ENCODE data around the gene COMMD1.

Gene COMMD1

DNA sequence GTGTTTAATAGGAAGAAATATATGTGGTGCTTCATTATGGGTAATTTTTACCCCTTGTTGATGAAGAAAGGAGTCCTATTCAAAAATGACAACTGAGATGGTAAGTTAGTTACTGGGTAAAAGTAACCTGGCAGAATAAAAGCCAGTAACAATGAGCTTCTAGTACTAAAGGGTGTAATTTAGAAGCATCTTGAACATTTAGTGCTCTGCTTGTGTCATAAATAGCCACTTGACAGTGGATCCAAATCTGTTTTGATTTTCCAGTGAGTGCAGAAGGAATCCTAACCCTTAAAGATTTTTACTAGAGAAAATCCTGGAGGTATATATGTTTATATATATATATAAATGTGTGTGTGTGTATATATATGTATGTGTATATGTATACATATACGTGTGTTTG, 15.1 kb downstream of the COMMD1 start:
- no peak overlapping the region for H3K4me3 ChIP-seq (ENCODE audit: low read depth, low read length)
- H3K4me1 ChIP-seq = no peaks in the 10 kb centered on the region
- H3K36me3 ChIP-seq = no peaks in the 10 kb centered on the region
- H3K9me3 ChIP-seq = no peaks in the 10 kb centered on the region
- no peaks in the 10 kb centered on the region for H3K27me3 ChIP-seq
- DNase-seq = no peak
- TF ChIP-seq, protein P1, sequence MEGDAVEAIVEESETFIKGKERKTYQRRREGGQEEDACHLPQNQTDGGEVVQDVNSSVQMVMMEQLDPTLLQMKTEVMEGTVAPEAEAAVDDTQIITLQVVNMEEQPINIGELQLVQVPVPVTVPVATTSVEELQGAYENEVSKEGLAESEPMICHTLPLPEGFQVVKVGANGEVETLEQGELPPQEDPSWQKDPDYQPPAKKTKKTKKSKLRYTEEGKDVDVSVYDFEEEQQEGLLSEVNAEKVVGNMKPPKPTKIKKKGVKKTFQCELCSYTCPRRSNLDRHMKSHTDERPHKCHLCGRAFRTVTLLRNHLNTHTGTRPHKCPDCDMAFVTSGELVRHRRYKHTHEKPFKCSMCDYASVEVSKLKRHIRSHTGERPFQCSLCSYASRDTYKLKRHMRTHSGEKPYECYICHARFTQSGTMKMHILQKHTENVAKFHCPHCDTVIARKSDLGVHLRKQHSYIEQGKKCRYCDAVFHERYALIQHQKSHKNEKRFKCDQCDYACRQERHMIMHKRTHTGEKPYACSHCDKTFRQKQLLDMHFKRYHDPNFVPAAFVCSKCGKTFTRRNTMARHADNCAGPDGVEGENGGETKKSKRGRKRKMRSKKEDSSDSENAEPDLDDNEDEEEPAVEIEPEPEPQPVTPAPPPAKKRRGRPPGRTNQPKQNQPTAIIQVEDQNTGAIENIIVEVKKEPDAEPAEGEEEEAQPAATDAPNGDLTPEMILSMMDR (IDR thresholded peaks at IDR 0.05; ENCODE audit: low read depth, low read length) = no peak

DNA sequence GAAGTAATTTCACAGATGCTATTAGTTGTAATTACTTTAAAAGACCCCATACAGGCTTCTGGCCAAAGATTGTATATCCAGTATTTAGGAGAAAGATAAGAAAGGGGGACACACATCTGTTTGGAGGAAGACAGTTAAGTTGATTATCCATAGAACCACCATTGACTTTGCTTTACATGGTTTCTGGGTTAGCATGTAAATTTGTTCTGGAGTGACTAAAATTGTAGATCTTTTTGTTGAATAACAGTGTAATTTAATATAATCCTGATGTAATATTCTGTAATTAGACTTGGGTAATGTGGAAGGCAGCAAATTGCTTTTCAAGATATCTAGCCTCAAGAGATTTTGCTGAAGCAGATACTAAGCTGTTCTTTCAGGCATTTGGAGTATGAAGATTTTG, 17.2 kb downstream of the COMMD1 start:
- H3K9me3 ChIP-seq = no peaks in the 10 kb centered on the region
- no peak for DNase-seq
- TF ChIP-seq, protein P1 (IDR thresholded peaks at IDR 0.05; ENCODE audit: low read depth, low read length) = no peak
- no peaks in the 10 kb centered on the region for H3K4me1 ChIP-seq
- H3K36me3 ChIP-seq = no peaks in the 10 kb centered on the region
- no peaks in the 10 kb centered on the region for H3K27me3 ChIP-seq
- no peak overlapping the region for H3K4me3 ChIP-seq (ENCODE audit: low read depth, low read length)

DNA sequence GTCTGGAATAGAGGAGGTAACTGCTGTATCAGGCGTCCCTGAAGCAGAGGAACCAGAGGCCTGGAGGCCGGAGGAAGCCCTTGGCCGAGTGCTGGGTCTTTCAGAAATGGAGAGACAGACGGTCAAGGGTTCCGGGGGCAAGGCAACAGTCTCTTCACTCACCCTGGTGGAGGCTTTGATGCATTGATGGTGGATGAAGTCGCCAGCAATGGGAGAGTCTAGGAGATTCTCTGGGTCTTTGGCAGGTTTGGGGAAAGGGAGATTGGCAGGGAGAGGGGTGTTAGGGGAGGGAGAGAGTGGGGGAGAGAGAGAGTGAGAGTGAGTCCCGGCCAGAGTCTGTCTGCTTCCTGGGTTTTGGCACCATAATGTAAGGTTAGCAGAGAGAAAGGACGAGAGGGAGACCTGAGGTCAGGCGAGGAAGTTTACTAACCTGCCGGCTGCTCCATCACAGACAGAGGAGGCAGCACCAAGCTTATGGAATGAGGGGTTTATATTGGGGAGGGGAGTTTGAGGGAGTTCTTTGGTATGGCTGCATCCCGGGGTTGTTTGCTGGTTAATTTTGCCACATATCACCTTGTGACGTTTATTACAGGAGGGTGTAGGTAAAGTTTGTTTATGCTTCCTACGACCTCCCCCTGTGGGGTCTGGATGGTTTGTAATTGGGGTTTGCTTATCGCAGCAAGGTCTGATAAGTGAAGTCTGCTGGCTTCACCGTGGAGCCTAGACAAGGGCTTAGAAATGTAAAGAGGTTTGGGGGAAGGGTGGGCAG, 19.6 kb downstream of the COMMD1 start:
- TF ChIP-seq, protein P1 (IDR thresholded peaks at IDR 0.05; ENCODE audit: low read depth, low read length) = no peak
- DNase-seq = no peak
- Histone ChIP-seq H3K4me3 (ENCODE audit: low read depth, low read length) (no peak overlapping the region), H3K36me3 (no peaks in the 10 kb centered on the region), H3K27me3 (no peaks in the 10 kb centered on the region), H3K4me1 (no peaks in the 10 kb centered on the region), H3K9me3 (no peaks in the 10 kb centered on the region)

DNA sequence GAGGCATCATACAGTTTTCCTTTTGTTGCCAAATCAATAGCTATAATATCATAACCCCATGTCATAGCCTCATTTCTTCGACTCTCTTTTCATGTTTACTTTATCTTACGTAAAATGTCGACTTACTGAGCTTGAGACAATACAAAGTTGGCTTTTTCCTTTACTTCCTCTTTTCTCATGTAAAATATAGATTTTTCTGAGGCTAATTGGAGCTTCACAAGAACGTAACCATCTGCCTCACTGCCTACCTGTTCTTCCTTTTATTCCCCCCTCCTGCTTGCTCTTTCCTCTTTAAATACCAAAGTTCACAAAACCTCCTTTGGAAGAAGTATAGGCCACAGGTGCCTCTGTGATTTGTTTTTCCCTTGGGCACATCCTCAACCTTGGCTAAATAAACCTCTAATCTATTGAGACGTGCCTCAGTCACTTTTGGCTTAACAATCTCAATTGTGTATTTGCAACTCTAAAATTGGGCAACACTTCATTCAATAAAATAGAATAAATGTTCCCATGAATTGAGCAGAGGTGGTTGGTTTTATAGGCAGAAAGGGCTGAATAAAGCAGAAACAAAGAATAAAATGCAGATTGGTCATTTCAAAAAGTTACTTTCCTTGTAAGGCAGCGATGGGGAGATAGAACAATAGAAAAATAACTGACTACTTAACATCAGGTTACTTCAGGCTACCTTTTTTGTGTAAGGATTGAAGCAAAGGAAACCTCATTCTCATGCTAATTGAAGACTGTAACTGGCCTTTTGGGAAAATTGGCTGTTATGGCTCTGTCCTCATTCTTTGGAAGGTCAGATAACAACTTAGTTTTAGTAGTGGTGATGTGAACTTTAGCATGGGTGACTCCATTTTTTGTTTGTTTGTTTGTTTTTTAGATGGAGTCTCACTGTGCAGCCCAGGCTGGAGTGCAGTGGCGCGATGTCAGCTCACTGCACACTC, 21.3 kb downstream of the COMMD1 start:
- Histone ChIP-seq H3K27me3 (no peaks in the 10 kb centered on the region), H3K4me3 (ENCODE audit: low read depth, low read length) (no peak overlapping the region), H3K4me1 (no peaks in the 10 kb centered on the region), H3K36me3 (no peaks in the 10 kb centered on the region), H3K9me3 (no peaks in the 10 kb centered on the region)
- TF ChIP-seq, protein P1 (IDR thresholded peaks at IDR 0.05; ENCODE audit: low read depth, low read length) = no peak
- no peak for DNase-seq

DNA sequence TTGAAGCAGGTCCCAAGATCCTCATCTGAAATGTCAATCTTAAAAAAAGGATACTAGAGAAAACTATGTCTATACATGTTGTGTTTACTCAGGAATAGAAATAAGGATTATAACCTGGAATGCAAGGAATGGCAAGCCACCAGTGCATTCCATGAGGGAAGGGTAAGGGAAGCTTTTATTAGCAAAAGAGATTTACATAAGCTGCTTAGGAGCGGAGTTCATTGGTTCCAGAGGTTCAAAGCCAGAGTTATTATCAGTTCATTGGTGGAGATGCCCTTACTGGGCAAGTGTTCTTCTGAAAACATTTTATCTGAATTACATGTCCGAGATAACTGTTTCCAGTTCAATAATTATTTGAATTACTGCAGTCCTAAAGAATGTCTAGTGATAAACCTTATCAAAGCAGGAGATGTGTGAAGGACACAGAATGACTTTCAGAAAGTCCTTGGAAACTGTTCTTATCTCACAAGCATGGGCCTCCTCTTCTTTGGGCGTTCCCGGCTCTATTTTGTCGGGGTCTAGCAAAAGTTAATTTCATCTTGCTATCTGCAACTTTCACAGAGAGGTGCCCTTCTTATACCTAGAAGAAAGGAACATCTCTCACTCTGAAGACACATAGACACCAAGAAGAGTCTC, 23.5 kb downstream of the COMMD1 start:
- no peaks in the 10 kb centered on the region for H3K4me1 ChIP-seq
- H3K4me3 ChIP-seq (ENCODE audit: low read depth, low read length) = no peak overlapping the region
- TF ChIP-seq, protein P1 (IDR thresholded peaks at IDR 0.05; ENCODE audit: low read depth, low read length) = no peak
- H3K27me3 ChIP-seq = no peaks in the 10 kb centered on the region
- no peak for DNase-seq
- no peaks in the 10 kb centered on the region for H3K9me3 ChIP-seq
- H3K36me3 ChIP-seq = no peaks in the 10 kb centered on the region
